Measurements from ENCODE around the gene RTN4RL1.
A peak's percentile ranks its signal among the peaks of the same experiment; 100 is the strongest.
"Not testable (repeated sequence)": the region's sequence is repeated elsewhere in the genome, so short reads cannot be mapped to it uniquely, and the experiment has no call there.

RTN4RL1 gene

DNA sequence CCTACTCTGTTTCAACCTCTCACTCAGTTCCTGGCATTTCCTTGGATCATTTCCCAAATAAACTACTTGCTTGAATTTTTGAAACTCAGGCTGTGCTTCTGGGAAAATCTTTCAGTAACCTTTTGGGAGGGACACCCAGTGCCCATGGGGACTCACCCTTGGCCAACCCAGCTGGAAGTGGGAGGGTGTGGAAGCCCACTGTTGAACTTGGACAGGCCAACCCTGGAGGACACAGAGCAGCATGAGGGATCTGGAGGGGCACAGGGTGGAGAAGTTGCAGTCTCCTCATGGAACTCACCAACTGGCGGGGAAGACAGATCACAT is 11.2 kb downstream of the RTN4RL1 start:
- Histone ChIP-seq H3K4me3 (ENCODE audit: low read length, poor library complexity, severe bottlenecking) (no peak overlapping the region), H3K9me2 (replicated peaks; ENCODE audit: low read depth, low read length) (no peaks in the 10 kb centered on the region), H3K27me3 (ENCODE audit: insufficient read depth, low read length, poor library complexity, severe bottlenecking) (no peaks in the 10 kb centered on the region), H3K36me3 (ENCODE audit: insufficient read depth, low read length) (no peaks in the 10 kb centered on the region), H3K4me2 (ENCODE audit: low read depth, low read length, poor library complexity, severe bottlenecking) (no peak overlapping the region), H2AFZ (ENCODE audit: low read length) (no peak overlapping the region), H3K4me1 (ENCODE audit: insufficient read depth, low read length, poor library complexity, severe bottlenecking) (peaks cover 10% of the 10 kb centered on the region), H3K79me2 (ENCODE audit: insufficient read depth, low read length) (no peaks in the 10 kb centered on the region), H3F3A (ENCODE audit: low read depth) (no peaks in the 10 kb centered on the region), H3K9me3 (ENCODE audit: insufficient read depth, low read depth, low read length) (no peaks in the 10 kb centered on the region), H3K9ac (ENCODE audit: low read depth, low read length, poor library complexity, severe bottlenecking) (no peak overlapping the region), H4K20me1 (ENCODE audit: insufficient read depth, low read length, poor library complexity, severe bottlenecking) (no peaks in the 10 kb centered on the region)
- no peak for TF ChIP-seq EZH2phosphoT487 (IDR thresholded peaks at IDR 0.05; ENCODE audit: borderline replicate concordance)
- TF ChIP-seq, protein P1, sequence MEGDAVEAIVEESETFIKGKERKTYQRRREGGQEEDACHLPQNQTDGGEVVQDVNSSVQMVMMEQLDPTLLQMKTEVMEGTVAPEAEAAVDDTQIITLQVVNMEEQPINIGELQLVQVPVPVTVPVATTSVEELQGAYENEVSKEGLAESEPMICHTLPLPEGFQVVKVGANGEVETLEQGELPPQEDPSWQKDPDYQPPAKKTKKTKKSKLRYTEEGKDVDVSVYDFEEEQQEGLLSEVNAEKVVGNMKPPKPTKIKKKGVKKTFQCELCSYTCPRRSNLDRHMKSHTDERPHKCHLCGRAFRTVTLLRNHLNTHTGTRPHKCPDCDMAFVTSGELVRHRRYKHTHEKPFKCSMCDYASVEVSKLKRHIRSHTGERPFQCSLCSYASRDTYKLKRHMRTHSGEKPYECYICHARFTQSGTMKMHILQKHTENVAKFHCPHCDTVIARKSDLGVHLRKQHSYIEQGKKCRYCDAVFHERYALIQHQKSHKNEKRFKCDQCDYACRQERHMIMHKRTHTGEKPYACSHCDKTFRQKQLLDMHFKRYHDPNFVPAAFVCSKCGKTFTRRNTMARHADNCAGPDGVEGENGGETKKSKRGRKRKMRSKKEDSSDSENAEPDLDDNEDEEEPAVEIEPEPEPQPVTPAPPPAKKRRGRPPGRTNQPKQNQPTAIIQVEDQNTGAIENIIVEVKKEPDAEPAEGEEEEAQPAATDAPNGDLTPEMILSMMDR (conservative IDR thresholded peaks at IDR 0.05; ENCODE audit: low read length), result no peak

GRCh38 chr17:2013220-2013993 is 11.7 kb downstream of the RTN4RL1 start:
- H3K36me3 ChIP-seq (ENCODE audit: insufficient read depth, low read length); H2AFZ ChIP-seq (ENCODE audit: low read length); H3K9ac ChIP-seq (ENCODE audit: low read depth, low read length, poor library complexity, severe bottlenecking); H3K4me2 ChIP-seq (ENCODE audit: low read depth, low read length, poor library complexity, severe bottlenecking); H3K9me3 ChIP-seq (ENCODE audit: insufficient read depth, low read depth, low read length); H3K4me3 ChIP-seq (ENCODE audit: low read length, poor library complexity, severe bottlenecking); H3K79me2 ChIP-seq (ENCODE audit: insufficient read depth, low read length); H3F3A ChIP-seq (ENCODE audit: low read depth); H3K9me2 ChIP-seq (replicated peaks; ENCODE audit: low read depth, low read length); H4K20me1 ChIP-seq (ENCODE audit: insufficient read depth, low read length, poor library complexity, severe bottlenecking); H3K27me3 ChIP-seq (ENCODE audit: insufficient read depth, low read length, poor library complexity, severe bottlenecking): not testable (repeated sequence)
- peaks cover 10% of the 10 kb centered on the region for H3K4me1 ChIP-seq (ENCODE audit: insufficient read depth, low read length, poor library complexity, severe bottlenecking)

DNA sequence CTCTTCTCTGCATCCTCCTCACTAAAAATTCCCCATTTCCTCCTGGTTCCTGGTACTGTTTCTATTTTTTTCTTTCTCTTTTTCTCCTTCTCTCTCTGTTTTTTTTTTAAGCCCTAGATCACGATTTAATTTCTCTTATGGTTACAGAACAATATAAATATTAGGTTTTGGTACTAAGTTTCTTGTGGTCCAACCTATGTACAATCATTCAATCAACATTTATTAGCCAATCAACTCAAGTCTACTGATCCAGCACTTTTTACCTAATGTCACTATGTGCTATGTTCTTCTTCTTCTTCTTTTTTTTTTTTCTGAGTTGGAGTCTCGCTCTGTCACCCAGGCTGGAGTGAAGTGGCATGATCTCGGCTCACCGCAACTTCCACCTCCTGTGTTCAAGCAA is 12.6 kb downstream of the RTN4RL1 start:
- Histone ChIP-seq H3K9me3 (ENCODE audit: insufficient read depth, low read depth, low read length) (no peaks in the 10 kb centered on the region), H3K79me2 (ENCODE audit: insufficient read depth, low read length) (no peaks in the 10 kb centered on the region), H3K4me3 (ENCODE audit: low read length, poor library complexity, severe bottlenecking) (no peak overlapping the region), H3K9me2 (replicated peaks; ENCODE audit: low read depth, low read length) (no peaks in the 10 kb centered on the region), H3K4me2 (ENCODE audit: low read depth, low read length, poor library complexity, severe bottlenecking) (no peak overlapping the region), H3K9ac (ENCODE audit: low read depth, low read length, poor library complexity, severe bottlenecking) (no peak overlapping the region), H3K36me3 (ENCODE audit: insufficient read depth, low read length) (no peaks in the 10 kb centered on the region), H2AFZ (ENCODE audit: low read length) (peak overlapping the region; percentile 66; the same call in 1 of the 2 replicates), H3K27me3 (ENCODE audit: insufficient read depth, low read length, poor library complexity, severe bottlenecking) (no peaks in the 10 kb centered on the region), H3K4me1 (ENCODE audit: insufficient read depth, low read length, poor library complexity, severe bottlenecking) (peaks cover 10% of the 10 kb centered on the region), H3F3A (ENCODE audit: low read depth) (no peaks in the 10 kb centered on the region), H4K20me1 (ENCODE audit: insufficient read depth, low read length, poor library complexity, severe bottlenecking) (no peaks in the 10 kb centered on the region)
- no peak for TF ChIP-seq EZH2phosphoT487 (IDR thresholded peaks at IDR 0.05; ENCODE audit: borderline replicate concordance)
- TF ChIP-seq, protein P1 (conservative IDR thresholded peaks at IDR 0.05; ENCODE audit: low read length), result no peak

Data from Loucy (cell line).